Hematopoietic multipotent progenitor cell treated with erythropoietin and hydrocortisone succinate and interleukin-3 and kit ligand, for 17 days (in vitro differentiated cells): Measurements from ENCODE around the gene HEXIM1.

Experiments used
- DNase-seq: peaks from one replicate; pipeline ENCODE4 v3.0.0-alpha.2; 2015; ENCODE audit warnings: low spot score

The HEXIM1 gene

GRCh38 chr17:45148183-45149036 is at the start of gene HEXIM1:
Gene HEXIM1, plus strand, starts transcription at chr17:45148475. Its CDS starts 716 bp downstream, at chr17:45149191.
- DNase-seq = peak; percentile 100

- peak; percentile 77 for DNase-seq
Observed at GRCh38 chr17:45098869-45099616, 49.2 kb upstream of the HEXIM1 start.

GRCh38 chr17:45101546-45101882 is 46.8 kb upstream of the HEXIM1 start:
- DNase-seq = no peak

- no peak for DNase-seq
Observed at GRCh38 chr17:45101883-45102811, 46.1 kb upstream of the HEXIM1 start.

- DNase-seq = no peak
Observed at GRCh38 chr17:45102856-45103255, 45.4 kb upstream of the HEXIM1 start.

GRCh38 chr17:45103269-45103795 is 44.9 kb upstream of the HEXIM1 start:
- no peak for DNase-seq

GRCh38 chr17:45104029-45104428 is 44.2 kb upstream of the HEXIM1 start:
- no peak for DNase-seq

GRCh38 chr17:45104497-45104896 is 43.8 kb upstream of the HEXIM1 start:
- DNase-seq = no peak

GRCh38 chr17:45104907-45105624 is 43.2 kb upstream of the HEXIM1 start:
- DNase-seq = no peak

GRCh38 chr17:45106096-45106495 is 42.2 kb upstream of the HEXIM1 start:
- no peak for DNase-seq

GRCh38 chr17:45106582-45106981 is 41.7 kb upstream of the HEXIM1 start:
- no peak for DNase-seq

- DNase-seq = no peak
Observed at GRCh38 chr17:45107293-45108010, 40.8 kb upstream of the HEXIM1 start.

- DNase-seq = no peak
Observed at GRCh38 chr17:45108051-45108450, 40.2 kb upstream of the HEXIM1 start.

- no peak for DNase-seq
Observed at GRCh38 chr17:45108595-45109521, 39.4 kb upstream of the HEXIM1 start.

- DNase-seq = no peak
Observed at GRCh38 chr17:45110676-45111611, 37.3 kb upstream of the HEXIM1 start.

GRCh38 chr17:45111850-45112249 is 36.4 kb upstream of the HEXIM1 start:
- no peak for DNase-seq

GRCh38 chr17:45112559-45113423 is 35.5 kb upstream of the HEXIM1 start:
- DNase-seq = no peak

GRCh38 chr17:45113424-45113754 is 34.9 kb upstream of the HEXIM1 start:
- no peak for DNase-seq
